ENCODE data around the gene IMP4.
A peak's percentile ranks its signal among the peaks of the same experiment; 100 is the strongest.

Gene IMP4

GRCh38 chr2:130375291-130376266 is 32.9 kb downstream of the IMP4 start:
- H3K4me1 ChIP-seq (ENCODE audit: control insufficient read depth, low read length), result peaks cover 84% of the 10 kb centered on the region
- H3K27ac ChIP-seq (ENCODE audit: low read depth, low read length), result peak overlapping the region; percentile 99
- peak overlapping the region; percentile 96 for H3K4me3 ChIP-seq (ENCODE audit: low read length)
- H3K9me3 ChIP-seq (ENCODE audit: control insufficient read depth, insufficient read depth, low read length), result no peaks in the 10 kb centered on the region
- H3K27me3 ChIP-seq (ENCODE audit: control insufficient read depth, low read length), result no peaks in the 10 kb centered on the region
- H3K36me3 ChIP-seq (ENCODE audit: control insufficient read depth, low read length), result peaks cover 100% of the 10 kb centered on the region
- H3K4me2 ChIP-seq (ENCODE audit: low read length), result peak overlapping the region; percentile 97
- H3K9me2 ChIP-seq (replicated peaks; ENCODE audit: control insufficient read depth, low read length), result no peaks in the 10 kb centered on the region
- no peaks in the 10 kb centered on the region for H4K20me1 ChIP-seq (ENCODE audit: control insufficient read depth, insufficient read depth, low read depth, low read length)
- H3F3A ChIP-seq (ENCODE audit: control insufficient read depth, insufficient read depth), result peaks cover 67% of the 10 kb centered on the region
- TF ChIP-seq EZH2phosphoT487 (IDR thresholded peaks at IDR 0.05; ENCODE audit: borderline replicate concordance, low read length), result no peak
- TF ChIP-seq, protein P1, sequence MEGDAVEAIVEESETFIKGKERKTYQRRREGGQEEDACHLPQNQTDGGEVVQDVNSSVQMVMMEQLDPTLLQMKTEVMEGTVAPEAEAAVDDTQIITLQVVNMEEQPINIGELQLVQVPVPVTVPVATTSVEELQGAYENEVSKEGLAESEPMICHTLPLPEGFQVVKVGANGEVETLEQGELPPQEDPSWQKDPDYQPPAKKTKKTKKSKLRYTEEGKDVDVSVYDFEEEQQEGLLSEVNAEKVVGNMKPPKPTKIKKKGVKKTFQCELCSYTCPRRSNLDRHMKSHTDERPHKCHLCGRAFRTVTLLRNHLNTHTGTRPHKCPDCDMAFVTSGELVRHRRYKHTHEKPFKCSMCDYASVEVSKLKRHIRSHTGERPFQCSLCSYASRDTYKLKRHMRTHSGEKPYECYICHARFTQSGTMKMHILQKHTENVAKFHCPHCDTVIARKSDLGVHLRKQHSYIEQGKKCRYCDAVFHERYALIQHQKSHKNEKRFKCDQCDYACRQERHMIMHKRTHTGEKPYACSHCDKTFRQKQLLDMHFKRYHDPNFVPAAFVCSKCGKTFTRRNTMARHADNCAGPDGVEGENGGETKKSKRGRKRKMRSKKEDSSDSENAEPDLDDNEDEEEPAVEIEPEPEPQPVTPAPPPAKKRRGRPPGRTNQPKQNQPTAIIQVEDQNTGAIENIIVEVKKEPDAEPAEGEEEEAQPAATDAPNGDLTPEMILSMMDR (IDR thresholded peaks at IDR 0.05; ENCODE audit: low read depth, low read length, poor library complexity, severe bottlenecking), result no peak
- H3K79me2 ChIP-seq (ENCODE audit: control insufficient read depth, low read length), result peaks cover 100% of the 10 kb centered on the region

GRCh38 chr2:130376433-130377293 is 34.0 kb downstream of the IMP4 start:
- Histone ChIP-seq H3K4me3 (ENCODE audit: low read length) (peak overlapping the region; percentile 96), H3K9me3 (ENCODE audit: control insufficient read depth, insufficient read depth, low read length) (no peaks in the 10 kb centered on the region), H3K27ac (ENCODE audit: low read depth, low read length) (peak overlapping the region; percentile 99), H3K36me3 (ENCODE audit: control insufficient read depth, low read length) (peaks cover 99% of the 10 kb centered on the region), H4K20me1 (ENCODE audit: control insufficient read depth, insufficient read depth, low read depth, low read length) (no peaks in the 10 kb centered on the region), H3K79me2 (ENCODE audit: control insufficient read depth, low read length) (peaks cover 100% of the 10 kb centered on the region), H3K4me1 (ENCODE audit: control insufficient read depth, low read length) (peaks cover 84% of the 10 kb centered on the region), H3K9me2 (replicated peaks; ENCODE audit: control insufficient read depth, low read length) (no peaks in the 10 kb centered on the region), H3K27me3 (ENCODE audit: control insufficient read depth, low read length) (no peaks in the 10 kb centered on the region), H3K4me2 (ENCODE audit: low read length) (peak overlapping the region; percentile 97), H3F3A (ENCODE audit: control insufficient read depth, insufficient read depth) (peaks cover 67% of the 10 kb centered on the region)
- TF ChIP-seq EZH2phosphoT487 (IDR thresholded peaks at IDR 0.05; ENCODE audit: borderline replicate concordance, low read length), result no peak
- TF ChIP-seq, protein P1 (IDR thresholded peaks at IDR 0.05; ENCODE audit: low read depth, low read length, poor library complexity, severe bottlenecking), result peak; percentile 53

GRCh38 chr2:130377491-130377890 is 34.8 kb downstream of the IMP4 start:
- H3K4me3 ChIP-seq (ENCODE audit: low read length), result peak overlapping the region; percentile 96
- H3K9me3 ChIP-seq (ENCODE audit: control insufficient read depth, insufficient read depth, low read length), result no peaks in the 10 kb centered on the region
- peaks cover 100% of the 10 kb centered on the region for H3K79me2 ChIP-seq (ENCODE audit: control insufficient read depth, low read length)
- no peaks in the 10 kb centered on the region for H3K27me3 ChIP-seq (ENCODE audit: control insufficient read depth, low read length)
- H3K4me2 ChIP-seq (ENCODE audit: low read length), result peak overlapping the region; percentile 97
- no peaks in the 10 kb centered on the region for H4K20me1 ChIP-seq (ENCODE audit: control insufficient read depth, insufficient read depth, low read depth, low read length)
- no peak for TF ChIP-seq EZH2phosphoT487 (IDR thresholded peaks at IDR 0.05; ENCODE audit: borderline replicate concordance, low read length)
- TF ChIP-seq, protein P1 (IDR thresholded peaks at IDR 0.05; ENCODE audit: low read depth, low read length, poor library complexity, severe bottlenecking), result no peak
- peak overlapping the region; percentile 99 for H3K27ac ChIP-seq (ENCODE audit: low read depth, low read length)
- peaks cover 99% of the 10 kb centered on the region for H3K36me3 ChIP-seq (ENCODE audit: control insufficient read depth, low read length)
- H3K9me2 ChIP-seq (replicated peaks; ENCODE audit: control insufficient read depth, low read length), result no peaks in the 10 kb centered on the region
- peaks cover 92% of the 10 kb centered on the region for H3K4me1 ChIP-seq (ENCODE audit: control insufficient read depth, low read length)
- H3F3A ChIP-seq (ENCODE audit: control insufficient read depth, insufficient read depth), result peaks cover 67% of the 10 kb centered on the region
